ENCODE data around the gene AP1AR.
A peak's percentile ranks its signal among the peaks of the same experiment; 100 is the strongest.

Gene AP1AR

DNA sequence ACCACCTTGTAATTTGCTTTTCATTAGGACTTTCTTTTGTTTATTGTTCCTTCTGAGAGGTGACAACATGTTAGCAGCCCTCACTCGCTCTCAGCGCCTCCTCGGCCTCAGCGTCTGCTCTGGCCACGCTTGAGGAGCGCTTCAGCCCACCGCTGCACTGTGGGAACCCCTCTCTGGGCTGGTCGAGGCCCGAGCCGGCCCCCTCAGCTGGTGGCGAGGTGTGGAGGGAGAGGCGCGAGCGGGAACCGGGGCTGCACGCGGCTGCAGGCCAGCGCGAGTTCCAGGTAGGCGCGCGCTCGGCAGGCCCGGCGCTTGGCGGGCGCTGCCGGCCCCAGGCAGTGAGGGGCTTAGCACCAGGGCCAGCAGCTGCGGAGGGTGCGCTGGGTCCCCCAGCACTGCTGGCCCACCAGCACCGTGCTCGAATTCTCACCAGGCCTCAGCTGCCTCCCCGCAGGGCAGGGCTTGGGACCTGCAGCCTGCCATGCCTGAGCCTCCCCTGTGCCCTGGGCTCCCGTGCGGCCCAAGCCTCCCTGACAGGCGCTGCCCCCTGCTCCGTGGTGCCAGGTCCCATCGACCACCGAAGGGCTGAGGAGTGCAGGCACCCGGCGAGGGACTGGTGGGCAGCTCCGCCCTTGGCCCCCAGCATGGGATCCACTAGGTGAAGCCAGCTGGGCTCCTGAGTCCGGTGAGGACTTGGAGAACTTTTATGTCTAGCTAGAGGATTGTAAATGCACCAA lies 9.2 kb upstream of the AP1AR start:
- no peak for DNase-seq (ENCODE audit: low spot score)

DNA sequence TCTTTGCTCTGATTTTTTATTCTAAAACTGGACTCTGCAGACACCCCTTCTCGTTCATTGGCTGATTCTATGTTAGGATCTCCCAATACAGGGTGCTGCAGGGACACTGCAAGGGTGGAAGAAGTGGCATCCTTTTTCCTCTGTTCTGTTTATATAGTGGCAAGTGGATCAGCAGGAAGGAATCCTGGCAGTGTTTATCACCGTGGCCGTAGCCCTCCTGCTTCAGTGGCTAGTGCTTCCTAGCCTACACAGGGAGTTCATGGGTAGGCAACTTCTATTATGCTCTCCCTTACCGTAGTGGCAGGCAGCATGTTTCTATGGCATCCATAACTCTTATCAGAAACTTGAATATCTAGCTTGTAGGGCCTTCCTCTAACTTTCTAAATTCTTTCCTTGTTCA lies 6.4 kb upstream of the AP1AR start:
- no peak for DNase-seq (ENCODE audit: low spot score)

DNA sequence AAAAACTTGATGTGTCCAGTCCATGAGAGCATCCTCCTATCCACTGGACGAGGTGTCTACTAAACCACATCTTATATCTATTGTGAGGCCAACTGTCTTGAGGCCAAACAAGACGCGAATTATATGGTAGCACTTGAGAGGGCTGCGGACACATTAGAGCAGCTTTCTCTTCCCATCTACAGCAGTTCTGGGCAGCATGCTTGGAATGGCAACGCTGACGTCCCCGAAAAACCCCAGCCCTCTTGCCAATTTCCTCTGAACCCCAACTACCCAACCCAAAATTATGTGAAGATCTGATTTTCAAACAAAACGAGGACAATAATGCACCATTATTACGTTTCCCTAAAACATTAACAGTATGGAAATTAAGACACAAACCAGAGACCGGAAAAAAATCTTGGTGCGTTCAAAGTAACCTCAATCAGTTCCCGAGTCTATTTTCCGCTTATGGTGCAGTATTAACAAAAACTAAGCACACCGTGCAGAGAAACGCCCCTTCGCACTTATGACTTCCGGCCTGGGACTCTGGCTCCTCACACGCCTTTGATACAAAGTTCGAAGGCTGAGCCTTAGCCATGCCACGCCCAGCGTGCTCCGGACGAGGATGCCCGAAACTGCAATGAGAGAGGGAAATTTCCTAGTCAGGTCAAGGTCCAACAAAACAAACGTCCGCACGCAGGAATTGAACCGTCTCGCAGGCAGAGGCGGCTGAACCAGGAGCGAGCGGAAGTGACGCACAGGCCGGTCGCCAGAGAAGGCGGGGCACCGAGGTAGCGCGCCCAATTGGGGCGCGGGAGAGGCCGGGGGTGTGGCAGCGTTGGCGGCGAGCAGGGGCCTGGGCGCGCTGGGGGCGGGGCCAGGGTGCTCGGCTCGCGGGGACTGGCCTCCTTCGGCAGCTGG lies 458 bp upstream of the AP1AR start:
- peak; percentile 94 for DNase-seq (ENCODE audit: low spot score)

DNA sequence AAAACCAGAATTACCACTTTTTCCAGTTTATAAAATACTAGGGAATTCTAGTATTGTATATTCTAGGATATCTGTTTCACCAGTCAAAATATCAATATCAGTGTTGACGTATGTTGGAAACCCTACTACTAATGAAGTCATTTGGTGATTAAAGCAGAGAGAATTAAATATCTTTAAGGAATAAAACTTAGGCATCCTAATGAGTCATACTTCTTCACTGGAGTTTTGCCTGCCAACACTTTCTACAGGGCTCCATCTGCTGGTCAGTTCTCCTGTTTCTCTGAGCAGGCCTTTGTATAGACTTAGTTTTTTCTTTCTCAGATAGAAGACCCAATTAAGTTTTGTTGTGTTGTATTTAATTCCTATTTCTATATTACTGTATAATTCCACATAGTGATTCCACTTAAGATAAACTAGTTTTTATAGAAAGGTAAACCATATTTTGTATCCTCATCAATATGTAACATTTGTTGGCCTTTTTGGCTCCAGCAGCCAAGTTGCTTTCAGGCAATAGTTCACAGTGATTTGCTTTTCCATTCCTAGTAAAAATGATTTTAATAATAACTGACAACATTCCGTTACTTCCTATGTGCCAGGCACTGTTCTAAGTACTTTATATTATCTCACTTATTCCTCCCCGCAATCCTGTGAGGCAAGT lies 3.5 kb downstream of the AP1AR start:
- peak; percentile 59 for DNase-seq (ENCODE audit: low spot score)

DNA sequence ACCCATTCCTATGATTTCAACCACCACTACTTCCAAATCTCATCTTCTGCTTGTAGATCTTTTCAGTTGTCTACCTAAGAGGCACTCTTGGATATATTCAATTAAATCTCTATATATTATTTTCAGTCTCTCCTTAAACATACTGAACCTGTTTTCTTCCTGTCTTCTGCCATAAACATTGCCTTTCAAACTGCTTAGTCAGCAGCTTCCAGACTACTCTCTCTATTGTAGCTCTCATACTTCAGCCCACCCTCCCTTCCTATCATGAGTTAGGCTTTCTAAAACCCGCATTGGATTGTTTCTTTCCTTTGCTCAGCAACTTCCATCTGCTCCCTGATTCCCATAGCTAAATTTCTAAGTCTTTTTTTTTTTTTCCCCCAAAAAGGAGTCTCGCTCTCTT lies 4.5 kb downstream of the AP1AR start:
- DNase-seq (ENCODE audit: low spot score): no peak

DNA sequence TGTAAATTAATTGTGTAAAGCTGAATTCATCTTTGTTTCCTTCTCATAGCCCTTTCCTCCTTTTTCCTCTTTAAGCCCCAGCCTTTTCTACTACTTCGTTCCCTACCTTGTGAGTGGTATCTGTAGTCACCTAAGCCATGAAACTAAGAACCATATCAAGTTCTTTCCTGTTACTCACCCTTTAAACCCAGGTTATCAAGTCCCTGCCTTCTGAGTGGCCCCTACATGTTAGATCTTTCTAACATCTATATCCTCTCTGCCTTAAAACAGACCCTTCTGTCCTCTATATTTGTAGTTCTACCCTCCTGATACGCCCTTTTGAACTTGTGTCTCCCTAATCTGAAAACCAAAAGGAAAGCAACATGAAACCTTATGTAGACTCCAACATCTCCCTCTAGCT lies 7.2 kb downstream of the AP1AR start:
- DNase-seq (ENCODE audit: low spot score): no peak

DNA sequence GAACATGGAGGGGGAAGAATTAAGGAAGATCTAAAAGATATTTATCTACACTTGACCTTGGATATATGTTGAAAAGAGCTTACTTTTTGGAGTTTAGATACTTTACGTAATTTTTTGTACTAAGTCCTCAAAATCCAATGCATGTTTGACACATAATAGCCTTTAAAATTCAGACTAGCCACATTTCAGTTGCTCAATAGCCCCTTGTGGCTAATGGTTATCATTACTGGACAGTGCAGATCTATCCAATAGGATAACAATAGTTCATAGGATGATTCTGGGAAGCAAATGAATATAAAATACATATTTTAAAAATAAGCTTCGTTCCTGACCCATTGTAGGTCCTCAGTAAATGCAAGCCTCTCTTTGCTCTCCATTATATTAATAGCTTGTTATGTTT lies 13.8 kb downstream of the AP1AR start:
- no peak for DNase-seq (ENCODE audit: low spot score)

DNA sequence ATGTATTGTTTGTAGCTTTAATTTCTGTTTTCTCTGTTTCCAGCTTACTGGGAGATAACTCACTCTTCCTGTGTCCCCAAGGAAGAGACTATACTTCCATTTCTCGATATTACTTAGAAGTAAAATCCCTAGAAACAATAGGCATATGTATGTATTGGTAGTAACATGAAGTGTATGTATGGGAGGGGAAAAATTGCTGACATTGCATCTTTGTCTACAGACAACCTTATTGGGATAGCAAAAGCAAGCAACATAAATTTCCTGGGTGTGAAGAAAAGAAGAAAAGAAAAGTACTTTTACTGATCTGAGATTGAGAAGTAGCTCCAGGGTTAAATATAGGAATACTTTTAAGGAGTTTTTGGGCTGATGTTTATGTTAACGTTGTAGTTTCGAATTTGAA lies 15.4 kb downstream of the AP1AR start:
- DNase-seq (ENCODE audit: low spot score): no peak

DNA sequence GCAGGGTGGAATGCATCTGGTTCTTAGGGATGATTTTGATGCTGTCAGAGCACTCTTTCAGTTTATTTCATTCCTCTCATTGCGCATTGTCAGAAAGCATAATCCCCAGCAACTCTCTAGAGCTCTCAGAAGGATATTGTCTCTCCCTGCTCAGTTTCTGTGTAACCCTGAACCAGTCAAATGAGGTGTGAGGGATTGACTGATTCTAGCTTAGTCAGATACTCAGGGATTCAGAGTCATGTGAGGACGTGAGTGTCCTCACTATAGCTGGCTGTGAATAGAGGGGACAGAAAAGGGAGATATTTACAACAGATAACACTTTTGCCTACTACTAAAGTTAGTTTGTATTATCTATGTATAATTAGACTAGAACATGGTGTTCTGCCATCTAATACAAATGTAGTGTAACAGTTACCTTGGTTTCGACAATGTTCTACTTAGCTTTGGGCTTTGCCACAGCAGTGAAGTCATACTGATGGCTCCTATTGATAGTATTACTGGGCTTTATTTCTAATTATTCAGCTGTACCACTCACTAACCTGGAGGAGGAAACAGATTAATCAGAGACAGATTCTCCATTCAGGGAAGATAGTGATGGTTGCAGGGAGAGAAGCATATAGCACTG lies 19.5 kb downstream of the AP1AR start:
- DNase-seq (ENCODE audit: low spot score): no peak

DNA sequence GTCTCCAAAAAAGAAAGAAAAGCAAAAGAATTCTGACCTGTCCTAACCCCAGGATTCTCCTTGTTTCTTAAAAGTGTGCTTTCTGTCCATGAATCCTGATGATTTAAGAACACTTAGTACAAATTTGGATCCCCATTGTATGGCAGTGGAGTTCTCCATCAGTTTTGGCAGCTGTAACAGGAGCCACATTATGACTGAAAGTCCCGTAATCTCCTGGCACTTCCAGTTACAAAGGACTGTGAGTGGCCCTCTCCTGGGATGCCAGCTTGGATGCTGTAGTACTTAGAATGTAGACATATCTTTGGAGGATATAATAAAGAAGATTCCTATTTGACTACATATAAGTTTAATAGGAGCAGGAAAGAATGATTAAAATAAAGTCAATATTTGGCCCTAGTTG lies 20.6 kb downstream of the AP1AR start:
- no peak for DNase-seq (ENCODE audit: low spot score)

DNA sequence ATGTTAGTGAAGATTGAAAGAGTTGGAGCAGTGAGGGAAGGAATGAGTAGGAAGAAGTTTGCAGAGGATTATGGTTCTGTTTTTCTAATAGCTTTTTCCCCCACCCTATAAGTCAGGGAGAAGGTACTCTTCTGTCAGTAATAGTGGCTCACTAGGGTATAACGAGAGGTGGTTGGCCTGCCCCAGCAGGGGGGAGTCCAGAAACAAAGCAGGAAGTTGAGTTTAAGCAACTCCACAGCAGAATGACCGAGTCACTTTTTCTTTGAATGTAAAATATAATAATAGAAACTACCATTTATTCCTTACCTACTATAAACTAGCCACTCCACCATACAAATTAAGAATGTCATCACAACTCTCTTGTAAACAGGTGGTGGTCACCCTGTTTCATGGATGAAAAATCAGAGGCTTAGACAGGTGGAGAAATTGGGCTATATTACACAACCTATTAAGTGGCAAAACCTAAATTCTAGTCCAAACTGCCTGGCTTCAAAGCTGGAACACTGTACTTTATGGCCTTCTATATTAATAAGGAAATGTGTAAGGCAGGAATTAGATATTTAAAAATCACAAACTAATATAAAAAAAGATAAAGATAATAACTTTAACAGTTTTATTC lies 21.9 kb downstream of the AP1AR start:
- no peak for DNase-seq (ENCODE audit: low spot score)

DNA sequence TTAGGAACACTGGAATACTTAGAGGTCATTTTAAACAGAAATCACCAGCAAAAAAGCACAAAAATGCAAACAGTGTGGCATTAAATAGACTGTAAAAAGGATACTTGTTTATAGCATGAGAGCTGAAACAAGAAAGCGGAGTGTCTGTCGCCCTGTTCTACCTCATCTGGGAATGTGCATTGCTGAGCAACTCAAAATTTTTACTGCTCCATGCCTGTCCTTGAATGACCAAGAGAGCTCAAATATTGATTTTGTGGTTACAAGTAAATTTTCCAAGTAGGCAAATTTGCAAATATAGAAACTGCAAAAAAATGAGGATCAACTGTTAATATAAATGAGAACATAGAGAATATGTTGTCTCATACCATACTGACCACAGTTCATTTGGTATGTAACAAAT lies 25.5 kb downstream of the AP1AR start:
- no peak for DNase-seq (ENCODE audit: low spot score)

DNA sequence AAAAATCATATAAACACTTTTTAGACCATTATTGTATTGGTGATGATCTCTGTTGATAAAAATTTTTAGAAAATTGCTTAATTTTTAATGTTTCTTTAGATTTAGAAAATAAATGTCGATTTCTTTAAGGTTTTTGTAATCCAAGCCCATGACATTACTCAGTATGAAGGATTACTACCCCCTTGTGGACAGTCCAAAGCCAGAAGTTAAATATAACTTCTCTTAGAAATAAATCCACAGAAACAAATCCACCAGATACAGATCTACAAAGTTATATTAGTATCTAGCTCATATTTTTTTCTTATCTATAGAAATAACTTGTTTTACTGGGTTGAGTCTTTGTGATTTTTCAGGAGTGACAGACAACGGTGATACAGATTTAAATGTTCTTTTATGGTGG lies 35.2 kb downstream of the AP1AR start:
- no peak for DNase-seq (ENCODE audit: low spot score)

DNA sequence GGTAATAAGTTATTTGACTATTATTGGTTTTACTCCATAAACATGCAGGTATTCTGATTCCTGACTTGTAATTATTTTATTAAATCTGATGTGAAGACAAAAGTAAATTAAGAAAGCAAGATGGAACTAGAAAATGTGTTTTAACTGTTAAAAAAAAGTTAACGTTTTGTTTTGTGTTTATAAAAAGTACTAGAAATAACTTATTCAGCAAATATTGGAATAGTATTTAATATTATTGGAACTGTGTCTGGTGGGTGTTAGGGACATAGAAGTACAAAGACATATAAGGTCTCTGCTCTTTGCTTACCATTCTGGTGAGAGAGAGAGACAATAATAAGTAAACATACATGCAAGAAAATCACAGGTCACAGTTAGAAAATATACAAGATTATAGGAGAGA lies 38.5 kb downstream of the AP1AR start:
- DNase-seq (ENCODE audit: low spot score): no peak

DNA sequence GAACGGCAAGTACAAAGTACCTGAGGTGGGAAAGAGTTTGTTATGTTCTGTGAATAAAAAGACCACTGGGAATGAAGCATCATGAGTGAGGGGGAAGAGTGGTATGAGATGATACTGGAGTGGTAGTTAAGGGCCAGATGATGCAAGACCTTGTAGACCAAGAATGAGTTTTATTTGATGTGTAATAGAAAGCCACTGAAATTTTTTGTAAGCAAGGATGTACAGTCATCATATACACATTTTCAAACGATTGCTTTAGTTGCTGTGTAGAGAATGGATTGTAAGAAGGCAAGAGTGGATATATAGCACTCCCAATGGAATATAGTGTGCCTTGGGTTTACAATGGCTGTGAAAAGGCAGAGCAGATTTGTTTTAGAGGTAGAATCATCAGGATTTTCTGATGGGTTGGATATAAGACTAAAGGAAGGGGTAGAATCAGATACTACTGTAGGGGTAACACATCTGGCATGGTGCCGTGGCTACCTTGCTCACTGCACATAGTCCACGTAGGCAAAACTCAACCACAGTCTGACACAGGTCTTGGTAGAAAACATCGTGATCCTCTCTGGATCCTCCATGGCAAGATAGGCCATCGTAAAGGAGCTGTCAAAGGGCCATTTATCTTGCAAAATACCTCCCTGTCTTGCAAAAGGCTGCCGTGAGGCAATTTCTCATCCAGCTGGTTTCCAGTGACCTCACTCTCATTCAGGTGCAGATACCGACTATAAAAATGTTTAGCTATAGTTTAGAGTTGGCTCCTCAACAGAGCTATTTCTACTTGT lies 39.2 kb downstream of the AP1AR start:
- DNase-seq (ENCODE audit: low spot score): no peak

DNA sequence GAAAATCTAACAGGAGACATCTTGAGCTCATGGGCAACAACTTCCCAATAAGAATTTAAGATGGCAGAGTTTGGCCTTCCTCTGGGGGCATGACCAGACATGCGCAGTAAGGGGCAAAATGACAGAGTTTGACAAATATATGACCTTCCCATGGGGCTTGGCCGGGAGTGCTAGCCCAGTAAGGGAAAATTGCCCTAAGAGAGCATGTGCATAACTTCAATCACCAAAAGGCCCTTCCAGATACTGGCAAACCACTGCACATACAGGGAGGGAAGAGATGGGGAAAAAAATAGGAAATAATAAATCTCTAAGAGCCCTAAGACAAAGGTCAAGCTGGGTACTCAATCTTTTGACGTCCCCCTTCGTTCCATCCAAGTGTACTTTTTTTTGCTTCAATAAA lies 40.7 kb downstream of the AP1AR start:
- DNase-seq (ENCODE audit: low spot score): no peak

DNA sequence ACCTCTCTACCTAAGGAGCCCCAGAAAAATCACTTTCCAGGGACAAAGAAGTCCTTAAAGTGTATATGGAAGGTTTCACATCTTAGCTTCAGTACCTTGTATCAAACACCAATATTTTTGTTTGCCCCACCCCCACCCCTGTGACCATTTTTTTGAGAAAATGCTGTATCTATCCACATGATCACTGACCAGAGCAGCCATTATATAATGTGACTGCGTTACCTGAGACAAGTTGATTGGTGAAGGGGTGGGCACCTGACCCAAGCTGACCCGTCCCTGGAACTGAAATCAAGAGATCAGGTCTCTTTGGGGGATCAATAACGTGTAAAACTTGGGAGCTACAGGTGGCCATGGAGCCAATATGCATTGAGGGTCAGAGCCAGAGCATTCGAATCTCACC lies 43.4 kb downstream of the AP1AR start:
- DNase-seq (ENCODE audit: low spot score): no peak

DNA sequence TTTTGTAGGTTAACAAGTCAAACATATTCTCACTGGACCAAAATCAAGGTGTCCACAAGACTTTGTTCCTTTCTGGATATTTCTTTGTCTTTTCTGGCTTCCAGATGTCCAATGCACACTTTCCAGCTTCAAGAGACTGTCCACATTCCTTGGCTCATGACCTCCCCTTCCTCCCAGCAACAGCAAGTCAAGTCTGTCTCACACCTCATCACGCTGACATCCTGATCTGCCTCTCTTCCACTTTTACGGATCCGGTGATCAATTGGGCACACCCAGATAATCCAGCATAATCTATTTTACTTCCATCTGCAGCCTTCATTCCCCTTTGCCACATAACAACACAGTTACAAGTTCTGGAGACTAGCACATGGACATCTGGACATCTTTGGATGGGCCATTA lies 44.5 kb downstream of the AP1AR start:
- no peak for DNase-seq (ENCODE audit: low spot score)

DNA sequence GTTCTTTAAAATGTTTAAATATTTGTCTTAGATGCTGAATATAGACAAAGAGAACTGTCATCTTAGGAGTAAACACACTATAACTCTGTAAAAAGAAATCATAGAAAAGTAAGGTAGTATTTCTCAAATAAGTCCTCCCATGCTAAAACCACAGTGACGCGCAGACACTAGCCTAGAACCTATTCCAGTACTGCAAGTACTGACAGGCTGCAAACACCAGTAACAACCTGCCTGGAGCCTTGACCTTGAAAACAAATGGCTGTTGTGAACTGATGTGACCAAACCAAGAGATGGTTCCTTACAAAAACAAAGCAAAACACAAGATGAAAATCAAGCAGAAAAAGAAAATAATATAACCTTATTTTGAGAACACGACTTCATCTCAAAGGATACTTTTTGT lies 45.6 kb downstream of the AP1AR start:
- no peak for DNase-seq (ENCODE audit: low spot score)

DNA sequence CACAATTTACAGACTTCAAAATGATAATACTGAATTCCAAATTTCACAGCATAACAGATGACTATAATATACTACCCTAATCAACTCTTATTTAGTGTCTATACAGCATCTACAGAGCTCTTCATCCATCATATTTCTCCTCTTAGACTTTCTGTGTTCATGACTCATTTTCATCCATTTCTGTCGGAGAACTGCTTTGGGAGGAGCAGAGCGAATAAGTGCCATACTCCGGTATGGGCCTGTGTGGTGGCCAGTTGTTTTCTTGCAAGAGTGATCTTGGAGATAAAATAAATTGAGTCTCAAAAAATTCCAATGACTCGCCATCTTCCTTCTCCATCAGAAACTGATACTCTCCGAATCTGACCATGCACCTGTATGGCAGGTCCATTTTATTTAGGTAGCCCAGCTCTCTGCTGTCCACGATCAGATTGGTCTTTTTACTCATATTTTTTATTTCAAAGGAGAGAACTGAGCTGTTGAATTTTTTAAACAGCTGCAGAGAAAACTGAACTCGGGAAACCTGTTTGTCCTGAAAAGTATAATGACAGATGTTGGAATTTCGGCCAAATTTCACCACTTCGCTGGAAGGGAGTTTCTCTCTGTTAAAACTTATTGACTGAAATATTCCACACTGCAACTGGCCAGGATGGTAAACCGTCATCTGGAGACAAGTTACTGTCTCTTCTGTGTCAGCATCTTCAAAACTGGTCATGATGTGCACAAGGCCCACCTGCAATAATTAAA lies 46.3 kb downstream of the AP1AR start:
- DNase-seq (ENCODE audit: low spot score): no peak
